MCF 10A (cell line): ENCODE measurements around the gene HID1. TPM values are rescaled to one million over a fixed set of nuclear protein-coding genes. Genes with fewer than 3 reads are reported as not detected.

ENCODE experiments used
- BruUV-seq: library from RNA; stranded (reverse); fragments of 400-500 nt; replicated peaks from 2 replicates; lab custom pipeline; 2021; lab: Mats Ljungman, UMichigan
- CTCF ChIA-PET: fragments of 300-600 bp; sonication (Branson Sonifier 250); formaldehyde crosslinking; extraction: SDS; loops from one replicate; lab custom pipeline; 2021; ENCODE audit warnings: antibody characterized with exemption, inconsistent platforms; lab: Yijun Ruan, JAX
- POLR2A ChIA-PET: fragments of 300-600, 350-650 bp; sonication (Branson Sonifier 250); formaldehyde crosslinking; extraction: SDS; loops from one replicate; lab custom pipeline; 2020; ENCODE audit warnings: antibody characterized with exemption, inconsistent platforms; lab: Yijun Ruan, JAX
- DNase-seq: peaks from one replicate; pipeline ENCODE4 v3.0.0-alpha.2; 2018; ENCODE audit not compliant: unreplicated experiment
- H3K27ac Mint-ChIP-seq: one replicate; pipeline ENCODE4 v1.8.0; 2022; ENCODE audit warnings: mild to moderate bottlenecking, low read depth, mixed read lengths; ENCODE audit not compliant: unreplicated experiment
- H3K27me3 Mint-ChIP-seq: one replicate; pipeline ENCODE4 v1.8.0; 2022; ENCODE audit warnings: mixed read lengths; ENCODE audit not compliant: insufficient read depth, unreplicated experiment
- H3K36me3 Mint-ChIP-seq: one replicate; pipeline ENCODE4 v1.8.0; 2022; ENCODE audit warnings: mild to moderate bottlenecking, moderate library complexity, mixed read lengths; ENCODE audit not compliant: insufficient read depth, unreplicated experiment
- H3K4me1 Mint-ChIP-seq: one replicate; pipeline ENCODE4 v1.8.0; 2022; ENCODE audit warnings: mixed read lengths; ENCODE audit not compliant: insufficient read depth, unreplicated experiment
- H3K4me3 Mint-ChIP-seq: one replicate; pipeline ENCODE4 v1.8.0; 2022; ENCODE audit warnings: mild to moderate bottlenecking, moderate library complexity, mixed read lengths; ENCODE audit not compliant: unreplicated experiment
- H3K9me3 Mint-ChIP-seq: one replicate; pipeline ENCODE4 v1.8.0; 2022; ENCODE audit warnings: mixed read lengths; ENCODE audit not compliant: unreplicated experiment
- CTCF ChIP-seq: fragments of 200-600 bp; IDR thresholded peaks from one replicate; pipeline ENCODE4 v1.8.0; 2022; ENCODE audit warnings: antibody characterized with exemption, mild to moderate bottlenecking; ENCODE audit not compliant: unreplicated experiment
- intact Hi-C: fragments of 100-400 bp; cut with micrococcal nuclease; formaldehyde crosslinking; loops from 2 replicates; pipeline ENCODE4 v1.14.1; 2022
- total RNA-seq: library from RNA; stranded (reverse); gene quantifications from 2 replicates; pipeline ENCODE4 v1.2.3, GENCODE V29; 2022

HID1 gene
- total RNA-seq, 1 experiment from 2014 or later, result 3.2 TPM

GRCh38 chr17:74903034-74903433 is 69.5 kb downstream of the HID1 start:
- no peak for TF ChIP-seq CTCF
- intact Hi-C loops, result no loop called here
- Mint-ChIP-seq H3K36me3 (no peaks in the 10 kb centered on the region), H3K4me3 (no peak overlapping the region), H3K27ac (no peak overlapping the region), H3K4me1 (no peaks in the 10 kb centered on the region), H3K27me3 (no peaks in the 10 kb centered on the region), H3K9me3 (no peaks in the 10 kb centered on the region)
- BruUV-seq, result no TSS peak
- DNase-seq, result no peak
- CTCF ChIA-PET, result no interaction called here
- POLR2A ChIA-PET, result no interaction called here

- no peaks in the 10 kb centered on the region for H3K4me1 Mint-ChIP-seq
- no peak for DNase-seq
- intact Hi-C loops, result no loop called here
- POLR2A ChIA-PET, result no interaction called here
- no peak overlapping the region for H3K4me3 Mint-ChIP-seq
- H3K27me3 Mint-ChIP-seq, result peaks cover 8% of the 10 kb centered on the region
- TF ChIP-seq CTCF, result no peak
- CTCF ChIA-PET, result interaction anchor here (0.5 to 0.6 kb wide), 2 partner anchors 72 to 79 kb away, joined by 3 read pairs; no protein-coding TSS in a partner anchor
- BruUV-seq, result no TSS peak
- no peak overlapping the region for H3K27ac Mint-ChIP-seq
- H3K36me3 Mint-ChIP-seq, result no peaks in the 10 kb centered on the region
- H3K9me3 Mint-ChIP-seq, result no peaks in the 10 kb centered on the region
These were observed 71.0 kb downstream of the HID1 start for GRCh38 chr17:74901353-74902135.

Other genes with a start within 250 kb of the HID1 start
- not detected in 2 replicates for gene RAB37, start 235.5 kb downstream of the HID1 start, total RNA-seq
- gene NHERF1, start 224.1 kb downstream of the HID1 start, total RNA-seq, result 23.9 and 25.3 TPM in 2 replicates
- gene NAT9, start 196.4 kb downstream of the HID1 start, total RNA-seq, result 58.1 and 64.8 TPM in 2 replicates
- 0.12 and 0.28 TPM in 2 replicates for gene GRIN2C, start 112.9 kb downstream of the HID1 start, total RNA-seq
- gene FDXR, start 99.8 kb downstream of the HID1 start, total RNA-seq, result 25.0 and 29.7 TPM in 2 replicates
- gene FADS6, start 79.1 kb downstream of the HID1 start, total RNA-seq, result not detected in 2 replicates
- gene USH1G, start 49.5 kb downstream of the HID1 start, total RNA-seq, result not detected in 2 replicates
- gene OTOP2, start 48.5 kb downstream of the HID1 start, total RNA-seq, result not detected in 2 replicates
- not detected in 2 replicates for gene OTOP3, start 36.9 kb downstream of the HID1 start, total RNA-seq
- gene CDR2L, start 14.9 kb upstream of the HID1 start, total RNA-seq, result 3.4 and 4.1 TPM in 2 replicates
- 56.5 and 71.2 TPM in 2 replicates for gene MRPL58, start 39.9 kb upstream of the HID1 start, total RNA-seq
- 362 and 455 TPM in 2 replicates for gene ATP5PD, start 74.2 kb upstream of the HID1 start, total RNA-seq
- 11.9 and 12.8 TPM in 2 replicates for gene KCTD2, start 74.5 kb upstream of the HID1 start, total RNA-seq
- gene SLC16A5, start 115.2 kb upstream of the HID1 start, total RNA-seq, result 26.0 and 33.1 TPM in 2 replicates
- gene ARMC7, start 137.2 kb upstream of the HID1 start, total RNA-seq, result 9.3 and 13.3 TPM in 2 replicates
- gene NT5C, start 159.0 kb upstream of the HID1 start, total RNA-seq, result 105 and 113 TPM in 2 replicates
- 342 and 360 TPM in 2 replicates for gene JPT1, start 181.8 kb upstream of the HID1 start, total RNA-seq
- gene SUMO2, start 210.2 kb upstream of the HID1 start, total RNA-seq, result 186 and 194 TPM in 2 replicates
- 42.3 and 49.2 TPM in 2 replicates for gene NUP85, start 232.9 kb upstream of the HID1 start, total RNA-seq